PC-3 (cell line): ENCODE results near the gene WDPCP.

Experiments used
- EZH2 ChIP-seq: fragments of 300-600 bp; sonication (generic); IDR thresholded peaks from one replicate; pipeline ENCODE4 v1.6.1; 2017; ENCODE audit warnings: antibody characterized with exemption, mild to moderate bottlenecking, low read length; ENCODE audit not compliant: unreplicated experiment
- EZH2phosphoT487 ChIP-seq: fragments of 300-600 bp; sonication (generic); IDR thresholded peaks from 2 replicates; pipeline ENCODE4 v1.6.1; 2018; ENCODE audit warnings: mild to moderate bottlenecking, antibody characterized with exemption, low read length, borderline replicate concordance
- TF ChIP-seq, protein P1 (sequence below): fragments of 300-600 bp; sonication (generic); conservative IDR thresholded peaks from 2 replicates; pipeline ENCODE4 v1.5.1; 2017; ENCODE audit warnings: antibody characterized with exemption, low read depth, mild to moderate bottlenecking, low read length

DNA sequence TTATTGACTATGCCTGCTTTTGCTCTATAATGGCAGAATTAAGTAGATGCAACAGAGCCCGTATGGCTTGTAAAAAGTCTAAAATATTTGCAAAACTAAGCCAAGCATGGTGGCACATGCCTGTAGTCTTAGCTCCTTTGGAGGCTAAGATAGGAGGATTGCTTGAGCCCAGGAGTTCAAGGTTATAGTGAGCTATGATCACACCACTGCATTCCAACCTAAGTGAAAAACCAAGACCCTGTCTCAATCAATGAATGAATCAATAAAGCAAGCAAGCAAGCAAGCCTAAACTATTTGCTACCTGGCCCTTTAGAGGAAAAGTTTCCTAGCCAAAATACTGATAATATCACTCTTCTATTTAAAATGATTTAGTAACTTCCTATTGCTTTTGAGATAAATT, 277.7 kb downstream of the WDPCP start:
- TF ChIP-seq EZH2 (no peak), EZH2phosphoT487 (no peak)
- TF ChIP-seq, protein P1, sequence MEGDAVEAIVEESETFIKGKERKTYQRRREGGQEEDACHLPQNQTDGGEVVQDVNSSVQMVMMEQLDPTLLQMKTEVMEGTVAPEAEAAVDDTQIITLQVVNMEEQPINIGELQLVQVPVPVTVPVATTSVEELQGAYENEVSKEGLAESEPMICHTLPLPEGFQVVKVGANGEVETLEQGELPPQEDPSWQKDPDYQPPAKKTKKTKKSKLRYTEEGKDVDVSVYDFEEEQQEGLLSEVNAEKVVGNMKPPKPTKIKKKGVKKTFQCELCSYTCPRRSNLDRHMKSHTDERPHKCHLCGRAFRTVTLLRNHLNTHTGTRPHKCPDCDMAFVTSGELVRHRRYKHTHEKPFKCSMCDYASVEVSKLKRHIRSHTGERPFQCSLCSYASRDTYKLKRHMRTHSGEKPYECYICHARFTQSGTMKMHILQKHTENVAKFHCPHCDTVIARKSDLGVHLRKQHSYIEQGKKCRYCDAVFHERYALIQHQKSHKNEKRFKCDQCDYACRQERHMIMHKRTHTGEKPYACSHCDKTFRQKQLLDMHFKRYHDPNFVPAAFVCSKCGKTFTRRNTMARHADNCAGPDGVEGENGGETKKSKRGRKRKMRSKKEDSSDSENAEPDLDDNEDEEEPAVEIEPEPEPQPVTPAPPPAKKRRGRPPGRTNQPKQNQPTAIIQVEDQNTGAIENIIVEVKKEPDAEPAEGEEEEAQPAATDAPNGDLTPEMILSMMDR = no peak
